Astrocyte of the spinal cord (primary cell): Measurements from ENCODE around the gene EIPR1.
"Not testable (repeated sequence)": the region's sequence is repeated elsewhere in the genome, so short reads cannot be mapped to it uniquely, and the experiment has no call there.

Experiments used
- DNase-seq: peaks from one replicate; pipeline ENCODE4 v3.0.0; 2011; ENCODE audit warnings: low read depth, low spot score
- H3K4me3 ChIP-seq: 2 replicates; pipeline ENCODE4 v1.5.1; 2011; ENCODE audit warnings: low read depth, mild to moderate bottlenecking, low read length, moderate library complexity
- in situ Hi-C: cut with HindIII; loops from 2 replicates; pipeline ENCODE4 v1.10.0; 2017; ENCODE audit warnings: low sequenced_read_pairs
- TF ChIP-seq, protein P1 (sequence below): IDR thresholded peaks from 2 replicates; pipeline ENCODE4 v1.5.1; 2012; ENCODE audit warnings: low read depth, mild to moderate bottlenecking, low read length, inconsistent platforms

Gene EIPR1

GRCh38 chr2:3185256-3185655 is 192.4 kb downstream of the EIPR1 start:
- TF ChIP-seq, protein P1, sequence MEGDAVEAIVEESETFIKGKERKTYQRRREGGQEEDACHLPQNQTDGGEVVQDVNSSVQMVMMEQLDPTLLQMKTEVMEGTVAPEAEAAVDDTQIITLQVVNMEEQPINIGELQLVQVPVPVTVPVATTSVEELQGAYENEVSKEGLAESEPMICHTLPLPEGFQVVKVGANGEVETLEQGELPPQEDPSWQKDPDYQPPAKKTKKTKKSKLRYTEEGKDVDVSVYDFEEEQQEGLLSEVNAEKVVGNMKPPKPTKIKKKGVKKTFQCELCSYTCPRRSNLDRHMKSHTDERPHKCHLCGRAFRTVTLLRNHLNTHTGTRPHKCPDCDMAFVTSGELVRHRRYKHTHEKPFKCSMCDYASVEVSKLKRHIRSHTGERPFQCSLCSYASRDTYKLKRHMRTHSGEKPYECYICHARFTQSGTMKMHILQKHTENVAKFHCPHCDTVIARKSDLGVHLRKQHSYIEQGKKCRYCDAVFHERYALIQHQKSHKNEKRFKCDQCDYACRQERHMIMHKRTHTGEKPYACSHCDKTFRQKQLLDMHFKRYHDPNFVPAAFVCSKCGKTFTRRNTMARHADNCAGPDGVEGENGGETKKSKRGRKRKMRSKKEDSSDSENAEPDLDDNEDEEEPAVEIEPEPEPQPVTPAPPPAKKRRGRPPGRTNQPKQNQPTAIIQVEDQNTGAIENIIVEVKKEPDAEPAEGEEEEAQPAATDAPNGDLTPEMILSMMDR = no peak
- H3K4me3 ChIP-seq = no peak overlapping the region
- in situ Hi-C loops = no loop called here
- no peak for DNase-seq

GRCh38 chr2:3184167-3184566 is 193.5 kb downstream of the EIPR1 start:
- DNase-seq = no peak
- TF ChIP-seq, protein P1 = no peak
- in situ Hi-C loops = no loop called here
- no peak overlapping the region for H3K4me3 ChIP-seq

- DNase-seq = no peak
- TF ChIP-seq, protein P1 = no peak
- in situ Hi-C loops = no loop called here
- no peak overlapping the region for H3K4me3 ChIP-seq
Measured at GRCh38 chr2:3183766-3184165, 193.9 kb downstream of the EIPR1 start.

GRCh38 chr2:3182848-3183247 is 194.8 kb downstream of the EIPR1 start:
- no peak overlapping the region for H3K4me3 ChIP-seq
- DNase-seq = no peak
- TF ChIP-seq, protein P1 = no peak
- in situ Hi-C loops = no loop called here

- no peak for DNase-seq
- no peak overlapping the region for H3K4me3 ChIP-seq
- TF ChIP-seq, protein P1 = no peak
- in situ Hi-C loops = no loop called here
Measured at GRCh38 chr2:3181416-3182010, 196.1 kb downstream of the EIPR1 start.

- H3K4me3 ChIP-seq, DNase-seq, in situ Hi-C loops: not testable (repeated sequence)
Measured at GRCh38 chr2:3180909-3181221, 196.8 kb downstream of the EIPR1 start.

GRCh38 chr2:3180082-3180908 is 197.3 kb downstream of the EIPR1 start:
- in situ Hi-C loops = no loop called here
- no peak overlapping the region for H3K4me3 ChIP-seq
- TF ChIP-seq, protein P1 = no peak
- DNase-seq = no peak
